Fibroblast of lung (primary cell): ENCODE data around the gene C11orf58.

Experiments used
- CTCF ChIP-seq, 2 donors: IDR thresholded peaks in 1 of 2; conservative IDR thresholded peaks in 1 of 2; 1 replicate in 1 of 2; 2 replicates in 1 of 2; pipeline ENCODE4 v1.5.1; 2011 to 2012; ENCODE audit warnings: low read length in 2 of 2, control low read depth in 1 of 2, inconsistent platforms in 1 of 2, low read depth in 1 of 2, mild to moderate bottlenecking in 1 of 2
- EZH2 ChIP-seq: IDR thresholded peaks from 2 replicates; pipeline ENCODE4 v1.5.1; 2012; ENCODE audit warnings: low read length, control low read depth, mild to moderate bottlenecking; ENCODE audit errors: missing control alignments

GRCh38 chr11:16749092-16749491, 10.6 kb downstream of the C11orf58 start:
- no peak for TF ChIP-seq EZH2
- no peak for TF ChIP-seq CTCF (conservative IDR thresholded peaks at IDR 0.05 in 1 of 2, IDR thresholded peaks at IDR 0.05 in 1 of 2; ENCODE audit: low read depth in 1 of 2, low read length in 2 of 2)
